ENCODE data around the gene JPH2. TPM values are rescaled to one million over a fixed set of nuclear protein-coding genes. Genes with fewer than 3 reads are reported as not detected.

JPH2 gene
- total and polyA plus RNA-seq, 2 of the 4 experiments (the other 2 are of a cell fraction) = 0.44 to 0.54 TPM

GRCh38 chr20:44087857-44088120, 99.2 kb downstream of the JPH2 start:
- no peak overlapping the region for H2BK15ac ChIP-seq (ENCODE audit: low read depth, low read length)
- no peak for DNase-seq

More at GRCh38 chr20:44087857-44088120, 99.2 kb downstream of the JPH2 start:
- H3K27me3 ChIP-seq (ENCODE audit: control insufficient read depth, insufficient read depth, low read length) = no peaks in the 10 kb centered on the region
- in situ Hi-C loops (cut with MboI; ENCODE audit: low sequenced_read_pairs) (no loop called here), intact Hi-C loops (cut with micrococcal nuclease) (no loop called here), dilution Hi-C loops (cut with HindIII; ENCODE audit: low sequenced_read_pairs, unreplicated experiment) (no loop called here)
- no peak overlapping the region for H3K27ac ChIP-seq (ENCODE audit: insufficient read depth, low read length)
- no peak overlapping the region for H3K9ac ChIP-seq (ENCODE audit: low read depth, low read length)
- H3K79me1 ChIP-seq (ENCODE audit: low read depth in 1 of 2, low read length in 2 of 2) = no peaks in the 10 kb centered on the region
- H3K56ac ChIP-seq (ENCODE audit: extremely low read depth, insufficient read depth, low read length) = no peak overlapping the region
- H4K20me1 ChIP-seq (ENCODE audit: insufficient read depth, low read length) = no peaks in the 10 kb centered on the region
- ATAC-seq (ENCODE audit: low read depth) = no peak
- H2BK120ac ChIP-seq (ENCODE audit: low read depth, low read length) = no peak overlapping the region
- H2BK5ac ChIP-seq (ENCODE audit: low read depth, low read length, poor library complexity, severe bottlenecking) = no peak overlapping the region
- 97% methylated on average over 4 of the region's 4 CpGs; no CpG with 5 or more reads in 1 of the 2 experiments for WGBS, 2 experiments (ENCODE audit: extremely low coverage in 2 of 2, insufficient read length in 1 of 2)
- TF ChIP-seq RFX5 (IDR thresholded peaks at IDR 0.05; ENCODE audit: low read depth, low read length) = no peak
- TF ChIP-seq RCOR1 (IDR thresholded peaks at IDR 0.05; ENCODE audit: insufficient replicate concordance, low read length) = no peak
- no peak for TF ChIP-seq MXI1 (IDR thresholded peaks at IDR 0.05; ENCODE audit: borderline replicate concordance, low read depth, low read length)
- TF ChIP-seq CEBPB (IDR thresholded peaks at IDR 0.05; ENCODE audit: low read depth, low read length) = no peak
- no peak for TF ChIP-seq BHLHE40 (IDR thresholded peaks at IDR 0.05; ENCODE audit: low read depth, low read length)
- no peak for TF ChIP-seq ELK1 (IDR thresholded peaks at IDR 0.05; ENCODE audit: borderline replicate concordance, low read depth, low read length)
- H4K5ac ChIP-seq (ENCODE audit: low read depth, low read length) = no peak overlapping the region
- POLR2A ChIA-PET (ENCODE audit: unreplicated experiment) = interaction anchor here (0.8 kb wide), 1 partner anchor 230 kb away, joined by 3 read pairs; no protein-coding TSS in a partner anchor
- no peak overlapping the region for H4K8ac ChIP-seq (ENCODE audit: low read depth in 2 of 2, low read length in 2 of 2)
- CTCF ChIA-PET = no interaction called here
- H2AK5ac ChIP-seq (ENCODE audit: low read depth, low read length) = no peak overlapping the region
- no peak overlapping the region for H3K4ac ChIP-seq (ENCODE audit: low read depth, low read length)
- no peak overlapping the region for H3K4me3 ChIP-seq (ENCODE audit: insufficient read depth, low read depth, low read length)
- H3K18ac ChIP-seq (ENCODE audit: low read depth, low read length) = no peak overlapping the region
- H3K23ac ChIP-seq (ENCODE audit: low read depth, low read length) = no peak overlapping the region
- no peak overlapping the region for H2BK20ac ChIP-seq (ENCODE audit: low read depth, low read length)
- no peak overlapping the region for H2AFZ ChIP-seq (replicated peaks; ENCODE audit: low read length, poor library complexity)
- no peak overlapping the region for H3K4me2 ChIP-seq (ENCODE audit: low read depth, low read length)
- no peak overlapping the region for H2AK9ac ChIP-seq (replicated peaks; ENCODE audit: low read depth, low read length, poor library complexity)
- no peaks in the 10 kb centered on the region for H3K9me3 ChIP-seq (ENCODE audit: control insufficient read depth, insufficient read depth, low read length)
- peaks cover 7% of the 10 kb centered on the region for H3K4me1 ChIP-seq (ENCODE audit: control insufficient read depth, insufficient read depth, low read length)
- H4K91ac ChIP-seq (ENCODE audit: insufficient read depth, low read depth, low read length) = no peak overlapping the region
- no TSS peak for BruUV-seq (replicated peaks)
- no peaks in the 10 kb centered on the region; the same call in 1 of the 2 replicates for H3K9me1 ChIP-seq (ENCODE audit: insufficient read depth, low read length)
- H3K14ac ChIP-seq (replicated peaks; ENCODE audit: low read depth, low read length) = no peak overlapping the region
- no peaks in the 10 kb centered on the region for H3K36me3 ChIP-seq (ENCODE audit: control insufficient read depth, insufficient read depth, low read length)
